Lung (tissue), 12 donors: ENCODE data around the gene PNLDC1. TPM values are rescaled to one million over a fixed set of nuclear protein-coding genes. Genes with fewer than 3 reads are reported as not detected.
"Not testable (repeated sequence)": the region's sequence is repeated elsewhere in the genome, so short reads cannot be mapped to it uniquely, and the experiment has no call there.

Experiments
- ATAC-seq: fragments of 200-7000 bp; cut with Tn5 transposase; one replicate; pipeline ENCODE4 v1.9.1; 2020; ENCODE audit warnings: moderate number of reproducible peaks; ENCODE audit not compliant: insufficient read depth, low FRiP score
- DNase-seq, 3 donors: peaks; one replicate each; pipeline ENCODE4 v3.0.0-alpha.2; 2013 to 2017
- H3K27ac ChIP-seq, 2 donors: one replicate each; pipeline ENCODE4 v1.5.1; 2013; ENCODE audit warnings: mild to moderate bottlenecking in 2 of 2, moderate library complexity in 2 of 2, control low read depth in 1 of 2, inconsistent platforms in 1 of 2, low read depth in 1 of 2, low read length in 1 of 2
- H3K27me3 ChIP-seq, 3 donors: one replicate each; pipeline ENCODE4 v1.5.1; 2013; ENCODE audit warnings: low read length in 2 of 3; ENCODE audit not compliant: control insufficient read depth in 3 of 3, insufficient read depth in 3 of 3
- H3K36me3 ChIP-seq, 4 donors: one replicate each; pipeline ENCODE4 v1.5.1; 2013; ENCODE audit warnings: low read length in 4 of 4, mild to moderate bottlenecking in 1 of 4, moderate library complexity in 1 of 4; ENCODE audit not compliant: control insufficient read depth in 4 of 4, insufficient read depth in 4 of 4
- H3K4me1 ChIP-seq, 5 donors: one replicate each; pipeline ENCODE4 v1.5.1; 2013; ENCODE audit warnings: low read length in 5 of 5, mild to moderate bottlenecking in 2 of 5, moderate library complexity in 1 of 5; ENCODE audit not compliant: control insufficient read depth in 5 of 5, insufficient read depth in 5 of 5
- H3K4me3 ChIP-seq: one replicate; pipeline ENCODE4 v1.5.1; 2013; ENCODE audit warnings: mild to moderate bottlenecking, control low read depth, moderate library complexity
- H3K9ac ChIP-seq, 2 donors: one replicate each; pipeline ENCODE4 v1.5.1; 2013; ENCODE audit warnings: low read length in 2 of 2, control low read depth in 1 of 2; ENCODE audit not compliant: insufficient read depth in 1 of 2
- H3K9me3 ChIP-seq, 4 donors: one replicate each; pipeline ENCODE4 v1.5.1; 2013; ENCODE audit warnings: low read length in 3 of 4, mild to moderate bottlenecking in 1 of 4, moderate library complexity in 1 of 4; ENCODE audit not compliant: control insufficient read depth in 4 of 4, insufficient read depth in 3 of 4
- WGBS, 2 donors: extraction: QIAGEN DNeasy Blood & Tissue Kit; methylation state at CpG; one replicate each; pipeline ENCODE4 v1.1.7; 2013; 5-methylcytosine and 5-hydroxymethylcytosine counted together
- polyA plus RNA-seq, 2 donors: library from polyadenylated mRNA; stranded (reverse); fragments of 200-250 nt; gene quantifications; one replicate each; pipeline ENCODE4 v1.2.1, GENCODE V29; 2013
- total RNA-seq, 2 donors: library from RNA; depleted of rRNA in 1 of 2; stranded (reverse); fragments of >200 nt in 1 of 2; gene quantifications; one replicate each; pipeline ENCODE4 v1.2.1, GENCODE V29; 2014 to 2021
- TF ChIP-seq, protein P1 (sequence below): IDR thresholded peaks from 2 replicates; pipeline ENCODE4 v1.5.1; 2012; ENCODE audit warnings: mild to moderate bottlenecking; ENCODE audit errors: control extremely low read depth, extremely low read depth
- donor health status: control.
- donor health status: control.
- donor health status: Bipolar disorder and iron deficiency.
- donor health status: healthy.
- donor health status: DM: yes; HTN: yes; CAD: no.

Gene PNLDC1
- total and polyA plus RNA-seq, 4 donors: 0.14 to 0.28 (median 0.21) TPM

DNA sequence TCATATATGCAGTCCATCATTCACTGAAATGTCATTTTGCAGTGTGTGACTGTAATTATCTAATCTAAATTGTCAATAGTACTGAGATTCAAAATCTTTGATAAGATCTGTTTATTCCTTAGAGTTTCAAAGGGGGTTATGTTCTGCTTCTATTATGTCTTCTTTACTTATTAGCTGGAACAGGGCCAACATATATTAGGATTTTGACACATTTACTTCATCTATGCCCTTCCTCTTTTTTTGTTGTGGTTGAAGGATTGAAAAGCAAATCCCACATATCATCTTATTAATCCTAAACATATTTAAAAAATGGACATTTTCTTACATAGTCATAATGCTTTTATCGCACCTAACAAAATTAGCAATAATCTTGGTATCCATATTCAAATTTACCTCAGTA lies 60.4 kb downstream of the PNLDC1 start:
- no peak for DNase-seq
- H3K36me3 ChIP-seq: no peaks in the 10 kb centered on the region

GRCh38 chr6:159862103-159862502 lies 62.0 kb downstream of the PNLDC1 start:
- no peak for DNase-seq
- no peaks in the 10 kb centered on the region for H3K36me3 ChIP-seq
- TF ChIP-seq, protein P1, sequence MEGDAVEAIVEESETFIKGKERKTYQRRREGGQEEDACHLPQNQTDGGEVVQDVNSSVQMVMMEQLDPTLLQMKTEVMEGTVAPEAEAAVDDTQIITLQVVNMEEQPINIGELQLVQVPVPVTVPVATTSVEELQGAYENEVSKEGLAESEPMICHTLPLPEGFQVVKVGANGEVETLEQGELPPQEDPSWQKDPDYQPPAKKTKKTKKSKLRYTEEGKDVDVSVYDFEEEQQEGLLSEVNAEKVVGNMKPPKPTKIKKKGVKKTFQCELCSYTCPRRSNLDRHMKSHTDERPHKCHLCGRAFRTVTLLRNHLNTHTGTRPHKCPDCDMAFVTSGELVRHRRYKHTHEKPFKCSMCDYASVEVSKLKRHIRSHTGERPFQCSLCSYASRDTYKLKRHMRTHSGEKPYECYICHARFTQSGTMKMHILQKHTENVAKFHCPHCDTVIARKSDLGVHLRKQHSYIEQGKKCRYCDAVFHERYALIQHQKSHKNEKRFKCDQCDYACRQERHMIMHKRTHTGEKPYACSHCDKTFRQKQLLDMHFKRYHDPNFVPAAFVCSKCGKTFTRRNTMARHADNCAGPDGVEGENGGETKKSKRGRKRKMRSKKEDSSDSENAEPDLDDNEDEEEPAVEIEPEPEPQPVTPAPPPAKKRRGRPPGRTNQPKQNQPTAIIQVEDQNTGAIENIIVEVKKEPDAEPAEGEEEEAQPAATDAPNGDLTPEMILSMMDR: no peak
- H3K27me3 ChIP-seq: no peaks in the 10 kb centered on the region
- no peak overlapping the region for H3K9ac ChIP-seq
- H3K9me3 ChIP-seq: peaks cover 0 to 3% (median under 1%) of the 10 kb centered on the region in 4 donors
- H3K4me3 ChIP-seq: no peak overlapping the region
- WGBS, 2 donors: 76% methylated on average over 5 of the region's 5 CpGs
- no peak for ATAC-seq
- H3K4me1 ChIP-seq: peaks cover 0 to 1% (median 0%) of the 10 kb centered on the region in 5 donors
- H3K27ac ChIP-seq: no peak overlapping the region

More for the DNA sequence above, 60.4 kb downstream of the PNLDC1 start:
- H3K27me3 ChIP-seq: no peaks in the 10 kb centered on the region
- no peak overlapping the region for H3K9ac ChIP-seq
- no peak overlapping the region for H3K4me3 ChIP-seq
- H3K9me3 ChIP-seq: peaks cover 0 to 3% (median 1%) of the 10 kb centered on the region in 4 donors
- ATAC-seq: no peak
- WGBS, 2 donors: 96 to 98% methylated on average over 1 of the region's 1 CpG
- H3K4me1 ChIP-seq: peaks cover 0 to 1% (median 0%) of the 10 kb centered on the region in 5 donors
- TF ChIP-seq, protein P1: no peak
- H3K27ac ChIP-seq: no peak overlapping the region

GRCh38 chr6:159863341-159863740 lies 63.3 kb downstream of the PNLDC1 start:
- ATAC-seq, H3K36me3 ChIP-seq, H3K9me3 ChIP-seq, H3K4me3 ChIP-seq, H3K27me3 ChIP-seq, H3K27ac ChIP-seq, H3K9ac ChIP-seq, H3K4me1 ChIP-seq: not testable (repeated sequence)
- WGBS, 2 donors: 26 to 30% methylated on average over 5 of the region's 5 CpGs
- peak; percentile 48 to 86 (median 84) for DNase-seq
- TF ChIP-seq, protein P1: peak; percentile 44
